Pancreas (tissue), 10 donors: ENCODE measurements around the gene ACYP2. TPM values are rescaled to one million over a fixed set of nuclear protein-coding genes. Genes with fewer than 3 reads are reported as not detected.
A peak's percentile ranks its signal among the peaks of the same experiment; 100 is the strongest.

ENCODE experiments used
- ATAC-seq, 4 donors: fragments of 200-7000 bp; cut with Tn5 transposase; one replicate each; pipeline versions ENCODE4 v1.8.0 to v1.9.1; 2020; ENCODE audit warnings: mild to moderate bottlenecking in 4 of 4, moderate library complexity in 4 of 4
- DNase-seq, 6 donors: peaks; one replicate each; pipeline ENCODE4 v3.0.0-alpha.2; 2020
- FAIRE-seq: peaks from 2 replicates; lab custom pipeline; 2012; peaks lifted over from hg19 to GRCh38; lab: Jason Lieb, UNC
- H3K27ac ChIP-seq, 4 donors: fragments of 200-600 bp; sonication (generic); 1 replicate in 3 of 4; 2 replicates in 1 of 4; pipeline versions ENCODE4 v1.5.0 to v1.8.0; 2020
- H3K27me3 ChIP-seq, 4 donors: fragments of 200-600 bp; one replicate each; pipeline ENCODE4 v1.8.0; 2021
- H3K36me3 ChIP-seq, 3 donors: fragments of 200-600 bp; sonication (generic) in 1 of 3; one replicate each; pipeline versions ENCODE4 v1.5.0 to v1.8.0; 2020 to 2021
- H3K4me1 ChIP-seq, 3 donors: fragments of 200-600 bp; one replicate each; pipeline ENCODE4 v1.8.0; 2021
- H3K4me3 ChIP-seq, 4 donors: fragments of 200-600 bp; sonication (generic) in 2 of 4; one replicate each; pipeline versions ENCODE4 v1.5.0 to v1.8.0; 2020 to 2021
- H3K9me3 ChIP-seq, 4 donors: fragments of 200-600 bp; one replicate each; pipeline ENCODE4 v1.8.0; 2021
- WGBS, 2 donors: extraction: QIAGEN DNeasy Blood & Tissue Kit; methylation state at CpG; one replicate each; pipeline ENCODE4 v1.1.7; 2013; 5-methylcytosine and 5-hydroxymethylcytosine counted together
- intact Hi-C, 3 donors: fragments of 100-400 bp; cut with DNase I; formaldehyde crosslinking; loops; one replicate each; pipeline versions ENCODE4 v1.11.1 to v1.14.2; 2022
- polyA plus RNA-seq, 2 donors: library from polyadenylated mRNA; stranded (reverse); fragments of 200-250 nt; gene quantifications; one replicate each; pipeline ENCODE4 v1.2.3, GENCODE V29; 2013
- total RNA-seq, 6 donors: library from RNA; stranded (reverse); fragmentation: NEBNext Ultra II Directional in 4 of 6; extraction: Animal tissue kit (Norgen Biotek cat#: 25700) in 4 of 6; gene quantifications; one replicate each; pipeline versions ENCODE4 v1.2.1 to v1.2.4, GENCODE V29; 2021 to 2023
- TF ChIP-seq, protein P1 (sequence below), 4 donors: fragments of 200-600 bp; sonication (generic) in 3 of 4; IDR thresholded peaks; one replicate each; pipeline versions ENCODE4 v1.5.0 to v1.8.0; 2021; ENCODE audit warnings: antibody characterized with exemption in 4 of 4
- donor health status: healthy with polysubstance abuse.
- donor health status: DM: no; HTN: no; CAD: no; lungs with moderate emphysema.
- donor health status: DM: no; HTN: no; CAD: no.
- donor health status: control.
- donor health status: control.
- donor health status: Bipolar disorder and iron deficiency.
- donor health status: DM: yes; HTN: yes; CAD: no.
- donor health status: DM: no; HTN: no; CAD: no.
- donor health status: DM: no; HTN: no; CAD: no.
- donor health status: DM: yes; HTN: yes; CAD: no.

Gene ACYP2
- total and polyA plus RNA-seq, 8 donors, result 8.0 to 18.0 (median 10.4) TPM

GRCh38 chr2:54081574-54081973 lies 33.8 kb upstream of the ACYP2 start:
- Histone ChIP-seq H3K36me3 (no peaks in the 10 kb centered on the region), H3K27me3 (no peaks in the 10 kb centered on the region), H3K27ac (no peak overlapping the region), H3K9me3 (no peaks in the 10 kb centered on the region), H3K4me1 (peaks cover 8 to 10% (median 10%) of the 10 kb centered on the region in 3 donors), H3K4me3 (no peak overlapping the region)
- FAIRE-seq (no peak), ATAC-seq (no peak), DNase-seq (no peak)
- intact Hi-C loops, result no loop called here
- TF ChIP-seq, protein P1, sequence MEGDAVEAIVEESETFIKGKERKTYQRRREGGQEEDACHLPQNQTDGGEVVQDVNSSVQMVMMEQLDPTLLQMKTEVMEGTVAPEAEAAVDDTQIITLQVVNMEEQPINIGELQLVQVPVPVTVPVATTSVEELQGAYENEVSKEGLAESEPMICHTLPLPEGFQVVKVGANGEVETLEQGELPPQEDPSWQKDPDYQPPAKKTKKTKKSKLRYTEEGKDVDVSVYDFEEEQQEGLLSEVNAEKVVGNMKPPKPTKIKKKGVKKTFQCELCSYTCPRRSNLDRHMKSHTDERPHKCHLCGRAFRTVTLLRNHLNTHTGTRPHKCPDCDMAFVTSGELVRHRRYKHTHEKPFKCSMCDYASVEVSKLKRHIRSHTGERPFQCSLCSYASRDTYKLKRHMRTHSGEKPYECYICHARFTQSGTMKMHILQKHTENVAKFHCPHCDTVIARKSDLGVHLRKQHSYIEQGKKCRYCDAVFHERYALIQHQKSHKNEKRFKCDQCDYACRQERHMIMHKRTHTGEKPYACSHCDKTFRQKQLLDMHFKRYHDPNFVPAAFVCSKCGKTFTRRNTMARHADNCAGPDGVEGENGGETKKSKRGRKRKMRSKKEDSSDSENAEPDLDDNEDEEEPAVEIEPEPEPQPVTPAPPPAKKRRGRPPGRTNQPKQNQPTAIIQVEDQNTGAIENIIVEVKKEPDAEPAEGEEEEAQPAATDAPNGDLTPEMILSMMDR (IDR thresholded peaks at IDR 0.05), result no peak
- WGBS, 2 donors, result 78 to 85% methylated on average over 6 of the region's 6 CpGs

DNA sequence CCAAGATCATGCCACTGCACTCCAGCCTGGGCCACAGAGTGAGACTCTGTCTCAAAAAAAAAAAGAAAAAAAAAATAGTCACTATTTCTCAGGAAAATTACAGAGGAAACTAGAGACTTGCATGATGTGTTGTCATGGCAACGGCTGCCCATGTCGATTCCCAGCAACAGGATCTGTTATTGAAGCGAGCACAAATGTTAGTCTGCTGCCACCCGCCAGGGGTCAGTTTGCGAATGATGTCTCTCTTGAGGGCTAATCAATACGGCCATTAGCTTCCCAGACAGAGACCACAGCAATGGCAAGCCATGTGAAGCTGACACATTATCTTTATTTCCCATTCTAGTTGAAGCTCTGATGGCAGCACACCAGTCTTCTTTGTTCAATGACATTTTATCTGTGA lies 32.4 kb upstream of the ACYP2 start:
- ATAC-seq (peak in 1 of 4 donors; percentile 29), FAIRE-seq (no peak), DNase-seq (peak in 1 of 6 donors; percentile 26)
- Histone ChIP-seq H3K27me3 (no peaks in the 10 kb centered on the region), H3K36me3 (no peaks in the 10 kb centered on the region), H3K9me3 (no peaks in the 10 kb centered on the region), H3K27ac (no peak overlapping the region), H3K4me1 (no peaks in the 10 kb centered on the region), H3K4me3 (no peak overlapping the region)
- intact Hi-C loops, result no loop called here
- TF ChIP-seq, protein P1 (IDR thresholded peaks at IDR 0.05), result no peak
- WGBS, 2 donors, result 93 to 94% methylated on average over 6 of the region's 6 CpGs

- intact Hi-C loops, result no loop called here
- Histone ChIP-seq H3K4me3 (no peak overlapping the region), H3K4me1 (peaks cover 0 to 2% (median under 1%) of the 10 kb centered on the region in 3 donors), H3K9me3 (no peaks in the 10 kb centered on the region), H3K27me3 (no peaks in the 10 kb centered on the region), H3K27ac (no peak overlapping the region), H3K36me3 (no peaks in the 10 kb centered on the region)
- TF ChIP-seq, protein P1 (IDR thresholded peaks at IDR 0.05), result no peak
- WGBS, 2 donors, result 85 to 88% methylated on average over 1 of the region's 1 CpG
- DNase-seq, result no peak
- peak in 1 of 4 donors; percentile 36 for ATAC-seq
- no peak for FAIRE-seq
Measured at GRCh38 chr2:54083445-54083844, 32.0 kb upstream of the ACYP2 start.

DNA sequence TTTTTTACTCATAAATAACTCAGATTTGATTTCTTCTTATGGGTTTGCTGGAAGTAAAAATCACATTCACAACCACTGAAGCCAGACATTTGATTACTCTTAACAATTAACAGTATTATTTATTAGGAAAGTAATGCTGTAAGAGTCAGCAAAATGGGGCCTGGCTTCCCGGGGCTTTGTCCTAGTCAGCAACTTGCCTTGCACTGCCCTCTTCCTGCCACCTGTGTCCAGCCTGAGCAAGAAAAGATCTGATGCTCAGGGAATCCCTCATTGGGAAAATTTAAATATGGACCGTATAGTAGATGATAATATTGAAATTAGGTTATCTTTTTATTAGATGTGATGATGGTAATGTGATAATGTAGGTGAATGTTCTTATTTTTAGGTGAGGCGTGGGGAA lies 30.8 kb upstream of the ACYP2 start:
- TF ChIP-seq, protein P1 (IDR thresholded peaks at IDR 0.05), result peak in 1 of 4 donors; percentile 7
- H3K4me3 ChIP-seq, result no peak overlapping the region
- H3K27me3 ChIP-seq, result no peaks in the 10 kb centered on the region
- H3K4me1 ChIP-seq, result peaks cover 0 to 9% (median 6%) of the 10 kb centered on the region in 3 donors
- intact Hi-C loops, result no loop called here
- peak in 1 of 6 donors; percentile 13 for DNase-seq
- peak in 3 of 4 donors; percentile 74 to 81 (median 79) for ATAC-seq
- WGBS, 2 donors, result 29 to 55% methylated on average over 3 of the region's 3 CpGs
- no peaks in the 10 kb centered on the region for H3K9me3 ChIP-seq
- no peak overlapping the region for H3K27ac ChIP-seq
- FAIRE-seq, result no peak
- H3K36me3 ChIP-seq, result no peaks in the 10 kb centered on the region

- TF ChIP-seq, protein P1 (IDR thresholded peaks at IDR 0.05), result no peak
- DNase-seq, result no peak
- H3K4me3 ChIP-seq, result no peak overlapping the region
- H3K27ac ChIP-seq, result no peak overlapping the region
- no peak for FAIRE-seq
- intact Hi-C loops, result no loop called here
- no peaks in the 10 kb centered on the region for H3K9me3 ChIP-seq
- no peaks in the 10 kb centered on the region for H3K36me3 ChIP-seq
- ATAC-seq, result peak; percentile 20 to 72 (median 45)
- peaks cover 0 to 9% (median 6%) of the 10 kb centered on the region in 3 donors for H3K4me1 ChIP-seq
- 51 to 52% methylated on average over 10 of the region's 10 CpGs for WGBS, 2 donors
- no peaks in the 10 kb centered on the region for H3K27me3 ChIP-seq
Measured at GRCh38 chr2:54085069-54085468, 30.3 kb upstream of the ACYP2 start.
